ENCODE results near the gene LAMTOR1. TPM values are rescaled to one million over a fixed set of nuclear protein-coding genes. Genes with fewer than 3 reads are reported as not detected.

Gene LAMTOR1
- total RNA-seq, 2 donors from 2014 or later: 128 to 230 TPM

- no peak for DNase-seq (ENCODE audit: low spot score)
- WGBS: 83% methylated on average over 3 of the region's 3 CpGs
- H3K27me3 ChIP-seq (replicated peaks; ENCODE audit: insufficient read depth): no peaks in the 10 kb centered on the region
- no peaks in the 10 kb centered on the region for H3K9me3 ChIP-seq
- peaks cover 10% of the 10 kb centered on the region for H3K4me1 ChIP-seq (replicated peaks)
- H3K27ac ChIP-seq: no peak overlapping the region
- H3K4me3 ChIP-seq: no peak overlapping the region
- no peak for TF ChIP-seq POLR2AphosphoS5 (IDR thresholded peaks at IDR 0.05)
- no peak for TF ChIP-seq CTCF (IDR thresholded peaks at IDR 0.05)
- peaks cover 7 to 19% of the 10 kb centered on the region in 2 donors for H3K36me3 ChIP-seq
- intact Hi-C loops (cut with DNase I): no loop called here
Measured at GRCh38 chr11:72098741-72099140, 4.4 kb downstream of the LAMTOR1 start.

- Histone ChIP-seq H3K27ac (peak overlapping the region; percentile 55 to 58), H3K36me3 (peaks cover 0 to 4% of the 10 kb centered on the region in 2 donors), H3K4me3 (no peak overlapping the region), H3K9me3 (no peaks in the 10 kb centered on the region), H3K27me3 (replicated peaks; ENCODE audit: insufficient read depth) (no peaks in the 10 kb centered on the region), H3K4me1 (replicated peaks) (peaks cover 4% of the 10 kb centered on the region)
- intact Hi-C loops (cut with DNase I): loop anchor here (2.0 kb wide), 1 partner anchor 66 kb away; no protein-coding TSS in a partner anchor
- WGBS: 33% methylated on average over 4 of the region's 4 CpGs
- TF ChIP-seq POLR2A (IDR thresholded peaks at IDR 0.05) (no peak), POLR2AphosphoS5 (IDR thresholded peaks at IDR 0.05) (peak; percentile 80), CTCF (IDR thresholded peaks at IDR 0.05) (peak; percentile 64 to 97 (median 91))
- DNase-seq (ENCODE audit: low spot score): peak; percentile 71
Measured at GRCh38 chr11:72091292-72091691, 11.8 kb downstream of the LAMTOR1 start.

GRCh38 chr11:72088076-72088808 lies 14.9 kb downstream of the LAMTOR1 start:
- Histone ChIP-seq H3K27me3 (replicated peaks; ENCODE audit: insufficient read depth) (no peaks in the 10 kb centered on the region), H3K9me3 (no peaks in the 10 kb centered on the region), H3K36me3 (no peaks in the 10 kb centered on the region), H3K27ac (no peak overlapping the region), H3K4me3 (no peak overlapping the region), H3K4me1 (replicated peaks) (peaks cover 9% of the 10 kb centered on the region)
- intact Hi-C loops (cut with DNase I): loop anchor here (5.0 kb wide), 1 partner anchor 111 kb away; no protein-coding TSS in a partner anchor
- TF ChIP-seq POLR2A (IDR thresholded peaks at IDR 0.05) (no peak), POLR2AphosphoS5 (IDR thresholded peaks at IDR 0.05) (no peak), CTCF (IDR thresholded peaks at IDR 0.05) (no peak)
- 72% methylated on average over 4 of the region's 4 CpGs for WGBS
- DNase-seq (ENCODE audit: low spot score): no peak

- Histone ChIP-seq H3K4me1 (replicated peaks) (peaks cover 23% of the 10 kb centered on the region), H3K36me3 (no peaks in the 10 kb centered on the region), H3K4me3 (no peak overlapping the region), H3K9me3 (no peaks in the 10 kb centered on the region), H3K27ac (peak overlapping the region; percentile 21 to 50), H3K27me3 (replicated peaks; ENCODE audit: insufficient read depth) (no peaks in the 10 kb centered on the region)
- intact Hi-C loops (cut with DNase I): loop anchor here (5.0 kb wide), 1 partner anchor 108 kb away; no protein-coding TSS in a partner anchor
- TF ChIP-seq POLR2A (IDR thresholded peaks at IDR 0.05): no peak
- no peak for TF ChIP-seq CTCF (IDR thresholded peaks at IDR 0.05)
- no peak for TF ChIP-seq POLR2AphosphoS5 (IDR thresholded peaks at IDR 0.05)
- DNase-seq (ENCODE audit: low spot score): no peak
- 66% methylated on average over 3 of the region's 3 CpGs for WGBS
Measured at GRCh38 chr11:72085621-72086351, 17.3 kb downstream of the LAMTOR1 start.

All from prostate gland (tissue), 2 donors.